HL-60/S4 treated with retinoic acid at 250 ng/mL for 4 days and 3 days (cell line): ENCODE data around the gene ANKRD29.

Experiments used
- in situ Hi-C: fragments of 300-500 bp; cut with MboI; formaldehyde crosslinking; loops from 2 replicates; pipeline ENCODE4 v1.7.0; 2022; ENCODE audit warnings: low sequenced_read_pairs

Gene ANKRD29, protein sequence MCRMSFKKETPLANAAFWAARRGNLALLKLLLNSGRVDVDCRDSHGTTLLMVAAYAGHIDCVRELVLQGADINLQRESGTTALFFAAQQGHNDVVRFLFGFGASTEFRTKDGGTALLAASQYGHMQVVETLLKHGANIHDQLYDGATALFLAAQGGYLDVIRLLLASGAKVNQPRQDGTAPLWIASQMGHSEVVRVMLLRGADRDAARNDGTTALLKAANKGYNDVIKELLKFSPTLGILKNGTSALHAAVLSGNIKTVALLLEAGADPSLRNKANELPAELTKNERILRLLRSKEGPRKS

DNA sequence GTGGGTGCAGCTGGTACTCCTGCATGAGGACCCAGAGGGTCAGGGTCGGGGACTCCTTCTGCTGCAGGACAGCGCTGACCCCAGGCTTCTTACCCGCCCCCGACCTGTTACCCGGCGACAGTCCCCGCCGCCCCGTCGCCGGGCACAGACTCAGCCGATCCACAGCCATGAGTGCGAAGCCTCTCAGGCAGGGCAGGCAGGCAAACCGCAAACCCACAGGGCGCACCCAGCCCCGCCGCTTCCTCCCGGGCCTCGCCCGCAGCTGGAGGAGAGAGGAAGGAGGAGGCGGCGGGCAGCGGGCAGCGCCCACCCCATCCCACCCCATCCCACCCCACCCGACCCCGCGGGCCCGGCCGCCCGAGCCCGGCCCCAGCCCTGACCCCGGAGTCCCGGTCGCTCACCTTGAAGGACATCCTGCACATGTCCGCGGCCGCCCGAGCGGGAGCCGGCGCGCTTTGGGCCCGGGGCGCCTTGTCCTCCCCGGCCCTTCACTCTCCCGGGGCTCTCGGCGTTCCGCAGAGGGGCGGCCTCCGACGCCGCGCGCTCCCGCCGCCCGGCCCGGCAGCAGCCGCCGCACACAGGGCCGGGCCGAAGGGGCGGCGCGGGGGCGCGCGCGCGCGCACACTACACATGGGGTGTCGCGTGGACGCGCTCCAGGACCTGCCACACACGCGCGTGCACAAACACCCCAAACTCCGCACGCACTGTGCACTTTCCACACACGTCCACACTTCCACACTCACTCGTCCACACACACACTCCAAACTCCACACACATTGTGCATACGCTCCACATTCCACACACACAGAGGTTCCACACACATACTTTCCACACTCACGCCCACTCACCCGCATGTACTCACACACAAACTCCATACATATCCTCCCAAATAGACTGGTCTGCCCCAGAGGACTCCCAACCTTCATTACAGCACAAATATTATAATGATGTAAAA is at the start of gene ANKRD29:
TSS of gene ANKRD29 (minus strand) at position 603 of the 955 bp plus-strand sequence. CDS start at position 422, 181 bp downstream.
- in situ Hi-C loops, result no loop called here

- in situ Hi-C loops, result loop anchor here (25.0 kb wide), 1 partner anchor 100 kb away; no protein-coding TSS in a partner anchor
Observed at GRCh38 chr18:23712445-23712844, 49.7 kb upstream of the ANKRD29 start.

- in situ Hi-C loops, result loop anchor here (25.0 kb wide), 1 partner anchor 101 kb away; no protein-coding TSS in a partner anchor
Observed at GRCh38 chr18:23711426-23711825, 48.7 kb upstream of the ANKRD29 start.

GRCh38 chr18:23710946-23711345 is 48.2 kb upstream of the ANKRD29 start:
- in situ Hi-C loops, result loop anchor here (25.0 kb wide), 1 partner anchor 101 kb away; no protein-coding TSS in a partner anchor

DNA sequence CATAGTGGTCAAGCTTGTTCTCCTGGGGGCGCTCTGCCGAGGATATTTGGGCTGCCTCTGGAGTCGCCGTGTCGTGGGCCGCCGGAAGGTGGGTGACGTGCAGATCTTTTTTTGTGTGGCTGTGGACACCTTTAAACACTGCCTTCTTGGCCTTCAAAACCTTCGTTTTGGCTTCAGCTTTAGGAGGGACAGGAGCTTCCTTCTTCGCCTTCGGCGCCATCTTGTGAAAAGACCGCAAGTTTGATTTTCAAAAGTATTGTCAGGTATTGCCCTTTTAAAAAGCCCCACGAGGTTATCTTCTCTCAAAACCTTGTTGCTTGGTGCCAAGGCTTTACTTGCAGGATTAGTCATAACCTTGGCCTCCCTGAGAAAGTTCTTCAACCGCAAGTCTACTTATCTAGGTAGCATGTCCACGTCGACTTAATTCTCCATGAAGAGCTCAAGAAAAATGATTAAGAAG is 47.4 kb upstream of the ANKRD29 start:
- in situ Hi-C loops, result loop anchor here (25.0 kb wide), 1 partner anchor 102 kb away; no protein-coding TSS in a partner anchor

DNA sequence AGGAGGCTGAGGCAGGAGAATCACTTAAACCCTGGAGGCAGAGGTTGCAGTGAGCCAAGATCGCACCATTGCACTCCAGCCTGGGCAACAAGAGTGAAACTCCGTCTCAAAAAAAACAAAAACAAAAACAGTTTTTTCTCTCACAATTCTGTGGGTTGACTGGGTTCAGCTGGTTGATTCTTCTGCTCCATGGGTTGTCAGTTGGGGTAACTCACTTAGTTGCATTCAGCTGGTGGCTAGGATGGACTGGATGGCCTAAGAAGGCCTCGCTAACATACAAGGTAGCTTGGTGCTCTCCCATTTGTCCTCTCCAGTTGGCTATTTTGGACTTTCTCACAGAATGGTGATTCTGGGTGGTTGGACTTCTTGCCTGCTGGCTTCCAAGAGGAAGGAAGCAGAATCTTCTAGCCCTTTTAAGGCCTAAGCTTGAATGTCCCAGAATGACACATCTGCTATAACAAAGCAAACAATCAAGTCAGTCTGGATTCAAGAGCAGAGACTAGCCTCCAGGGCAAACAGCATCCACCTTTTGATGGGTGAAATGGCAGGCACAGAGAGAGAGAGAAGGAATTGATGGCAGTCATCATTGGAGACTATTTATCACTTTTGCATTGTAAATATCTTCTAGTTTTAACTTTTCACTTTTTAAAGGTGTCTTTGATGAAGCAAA is 44.4 kb upstream of the ANKRD29 start:
- in situ Hi-C loops, result loop anchor here (25.0 kb wide), 1 partner anchor 105 kb away; no protein-coding TSS in a partner anchor

GRCh38 chr18:23704806-23705205 is 42.1 kb upstream of the ANKRD29 start:
- in situ Hi-C loops, result loop anchor here (25.0 kb wide), 1 partner anchor 107 kb away; no protein-coding TSS in a partner anchor

DNA sequence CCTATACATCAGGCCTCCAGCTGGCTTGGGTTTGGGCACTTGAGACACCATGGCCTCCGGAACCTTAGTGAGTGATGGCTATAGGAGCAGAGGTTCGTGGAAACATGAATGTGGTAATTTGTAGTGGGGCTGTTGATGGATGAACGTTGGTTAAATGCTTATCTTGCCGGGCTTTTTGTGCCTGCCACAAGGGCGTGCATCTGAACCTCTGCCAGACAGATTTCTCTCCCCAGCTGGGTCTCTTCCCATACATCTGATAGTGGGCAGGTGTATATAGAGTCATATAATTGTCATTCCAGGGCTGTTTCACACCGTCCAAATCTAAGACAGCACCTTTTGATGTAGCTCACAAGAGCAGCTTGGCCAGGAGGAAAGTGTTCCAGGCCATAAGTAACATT is 41.3 kb upstream of the ANKRD29 start:
- in situ Hi-C loops, result loop anchor here (25.0 kb wide), 1 partner anchor 108 kb away; no protein-coding TSS in a partner anchor

- in situ Hi-C loops, result loop anchor here (25.0 kb wide), 1 partner anchor 109 kb away; no protein-coding TSS in a partner anchor
Observed at GRCh38 chr18:23703057-23703986, 40.6 kb upstream of the ANKRD29 start.

- in situ Hi-C loops, result loop anchor here (25.0 kb wide), 1 partner anchor 110 kb away; no protein-coding TSS in a partner anchor
Observed at GRCh38 chr18:23702606-23703005, 39.9 kb upstream of the ANKRD29 start.

GRCh38 chr18:23701544-23702064 is 38.9 kb upstream of the ANKRD29 start:
- in situ Hi-C loops, result loop anchor here (25.0 kb wide), 1 partner anchor 111 kb away; no protein-coding TSS in a partner anchor

DNA sequence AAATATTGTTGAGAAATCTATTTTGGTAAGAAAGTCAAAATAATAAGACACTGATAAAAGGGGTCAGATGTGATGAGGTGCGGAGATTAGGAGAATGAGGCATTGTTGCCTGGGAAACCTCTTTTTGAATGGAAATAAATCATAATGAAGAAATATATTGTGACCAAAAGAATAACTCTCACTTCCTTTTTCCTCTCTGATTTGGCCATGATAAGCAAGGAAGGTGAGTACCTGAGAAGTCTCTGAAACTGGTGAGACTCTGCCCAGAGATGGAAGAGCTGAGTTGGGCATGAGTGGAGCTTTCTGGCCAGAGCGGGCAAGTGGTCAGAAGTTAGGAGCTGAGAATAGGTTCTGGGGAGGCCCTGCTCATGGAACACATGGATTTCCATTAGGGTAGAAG is 38.3 kb upstream of the ANKRD29 start:
- in situ Hi-C loops, result loop anchor here (25.0 kb wide), 1 partner anchor 111 kb away; no protein-coding TSS in a partner anchor

GRCh38 chr18:23694637-23695430 is 32.1 kb upstream of the ANKRD29 start:
- in situ Hi-C loops, result no loop called here

- in situ Hi-C loops, result no loop called here
Observed at GRCh38 chr18:23693846-23694245, 31.1 kb upstream of the ANKRD29 start.

DNA sequence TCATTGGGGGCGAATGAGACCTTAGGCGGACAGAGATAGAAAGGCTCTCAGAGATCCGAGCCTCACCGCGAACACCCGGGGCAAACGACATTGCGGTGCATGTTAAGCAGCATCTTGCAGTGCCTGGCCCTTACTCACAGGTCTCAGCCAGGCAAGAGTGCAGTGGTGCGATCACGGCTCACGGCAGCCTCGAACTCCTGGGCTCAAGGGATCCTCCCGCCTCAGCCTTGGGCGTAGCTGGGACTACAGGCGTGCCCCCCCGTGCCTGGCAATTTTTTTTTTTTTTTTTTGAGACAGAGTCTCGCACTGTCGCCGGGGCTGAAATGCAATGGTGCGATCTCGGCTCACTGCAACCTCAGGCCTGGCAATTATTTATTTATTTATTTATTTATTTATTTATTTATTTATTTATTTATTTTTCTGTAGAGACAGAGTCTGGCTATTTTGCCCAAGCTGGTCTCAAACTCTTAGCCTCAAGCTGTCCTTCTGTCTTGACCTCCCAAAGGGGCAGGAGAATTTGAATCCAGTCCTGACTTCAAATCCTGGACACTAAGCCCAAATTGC is 27.9 kb upstream of the ANKRD29 start:
- in situ Hi-C loops, result no loop called here

GRCh38 chr18:23689616-23690504 is 27.1 kb upstream of the ANKRD29 start:
- in situ Hi-C loops, result no loop called here
